ENCODE data around the gene CORO2A. TPM values are rescaled to one million over a fixed set of nuclear protein-coding genes. Genes with fewer than 3 reads are reported as not detected.

Gene CORO2A
- total and polyA plus RNA-seq, 8 donors: 2.8 to 26.7 (median 10.7) TPM

- DNase-seq: no peak
- no peaks in the 10 kb centered on the region for H3K9me3 ChIP-seq
- no peak overlapping the region for H3K4me3 ChIP-seq
- H3K36me3 ChIP-seq: no peaks in the 10 kb centered on the region
- no peaks in the 10 kb centered on the region for H3K27me3 ChIP-seq
- H3K27ac ChIP-seq: no peak overlapping the region
- intact Hi-C loops (cut with DNase I; ENCODE audit: low total_unique reads): loop anchor here (10.0 kb wide), 1 partner anchor 95 kb away; no protein-coding TSS in a partner anchor
- 73 to 87% (median 82%) methylated on average over 6 of the region's 6 CpGs for WGBS, 5 donors
- TF ChIP-seq POLR2AphosphoS5 (IDR thresholded peaks at IDR 0.05) (no peak), CTCF (IDR thresholded peaks at IDR 0.05) (no peak), POLR2A (IDR thresholded peaks at IDR 0.05) (no peak), EP300 (IDR thresholded peaks at IDR 0.05) (no peak)
- peaks cover 12 to 40% (median 20%) of the 10 kb centered on the region in 4 donors for H3K4me1 ChIP-seq
Observed at GRCh38 chr9:98189412-98189811, 3.0 kb downstream of the CORO2A start.

GRCh38 chr9:98187926-98188325 lies 4.5 kb downstream of the CORO2A start:
- DNase-seq: no peak
- WGBS, 5 donors: 87 to 96% (median 94%) methylated on average over 5 of the region's 5 CpGs
- Histone ChIP-seq H3K36me3 (no peaks in the 10 kb centered on the region), H3K27me3 (no peaks in the 10 kb centered on the region), H3K9me3 (no peaks in the 10 kb centered on the region), H3K27ac (no peak overlapping the region), H3K4me3 (no peak overlapping the region), H3K4me1 (peaks cover 6 to 33% (median 14%) of the 10 kb centered on the region in 4 donors)
- intact Hi-C loops (cut with DNase I; ENCODE audit: low total_unique reads): loop anchor here (10.0 kb wide), 1 partner anchor 93 kb away; no protein-coding TSS in a partner anchor
- TF ChIP-seq POLR2AphosphoS5 (IDR thresholded peaks at IDR 0.05) (no peak), EP300 (IDR thresholded peaks at IDR 0.05) (no peak), CTCF (IDR thresholded peaks at IDR 0.05) (no peak), POLR2A (IDR thresholded peaks at IDR 0.05) (no peak)

GRCh38 chr9:98186236-98186635 lies 6.2 kb downstream of the CORO2A start:
- 40 to 100% (median 45%) methylated on average over 1 of the region's 1 CpG for WGBS, 5 donors
- Histone ChIP-seq H3K4me1 (peaks cover 0 to 31% (median 2%) of the 10 kb centered on the region in 4 donors), H3K9me3 (no peaks in the 10 kb centered on the region), H3K36me3 (no peaks in the 10 kb centered on the region), H3K27ac (no peak overlapping the region), H3K4me3 (no peak overlapping the region), H3K27me3 (no peaks in the 10 kb centered on the region)
- no peak for DNase-seq
- TF ChIP-seq CTCF (IDR thresholded peaks at IDR 0.05): no peak
- intact Hi-C loops (cut with DNase I; ENCODE audit: low total_unique reads): loop anchor here (10.0 kb wide), 1 partner anchor 91 kb away; no protein-coding TSS in a partner anchor

- TF ChIP-seq POLR2AphosphoS5 (IDR thresholded peaks at IDR 0.05) (no peak), POLR2A (IDR thresholded peaks at IDR 0.05) (no peak), CTCF (IDR thresholded peaks at IDR 0.05) (no peak), EP300 (IDR thresholded peaks at IDR 0.05) (no peak)
- Histone ChIP-seq H3K36me3 (no peaks in the 10 kb centered on the region), H3K4me1 (peaks cover 0 to 26% (median 0%) of the 10 kb centered on the region in 4 donors), H3K9me3 (no peaks in the 10 kb centered on the region), H3K4me3 (no peak overlapping the region), H3K27me3 (no peaks in the 10 kb centered on the region), H3K27ac (no peak overlapping the region)
- 53 to 73% (median 70%) methylated on average over 2 to 6 of the region's 6 CpGs for WGBS, 5 donors
- DNase-seq: no peak
- intact Hi-C loops (cut with DNase I; ENCODE audit: low total_unique reads): loop anchor here (10.0 kb wide), 1 partner anchor 91 kb away; no protein-coding TSS in a partner anchor
Observed at GRCh38 chr9:98185611-98186171, 6.7 kb downstream of the CORO2A start.
